RWPE1 (cell line): ENCODE measurements around the gene LILRB3.
"Not testable (repeated sequence)": the region's sequence is repeated elsewhere in the genome, so short reads cannot be mapped to it uniquely, and the experiment has no call there.

Experiments
- CTCF ChIA-PET: fragments of 350-600 bp; sonication (Branson Sonifier 250); formaldehyde crosslinking; extraction: SDS; loops from one replicate; lab custom pipeline; 2021; lab: Yijun Ruan, JAX
- POLR2A ChIA-PET: fragments of 400-600 bp; formaldehyde crosslinking; extraction: SDS; loops from one replicate; lab custom pipeline; 2020; ENCODE audit warnings: antibody characterized with exemption; ENCODE audit not compliant: low non-redundant PET; lab: Yijun Ruan, JAX
- DNase-seq: peaks from one replicate; pipeline ENCODE4 v3.0.0; 2012; ENCODE audit warnings: low spot score
- H3K27ac ChIP-seq: fragments of 450-650 bp; 2 replicates; pipeline ENCODE4 v1.5.1; 2017
- CTCF ChIP-seq: fragments of 450-650 bp; conservative IDR thresholded peaks from 2 replicates; pipeline ENCODE4 v1.5.1; 2017; ENCODE audit warnings: low read depth, mild to moderate bottlenecking

The LILRB3 gene

GRCh38 chr19:54218960-54219661 is 3.7 kb downstream of the LILRB3 start:
- POLR2A ChIA-PET: no interaction called here
- CTCF ChIA-PET: no interaction called here
- no peak for TF ChIP-seq CTCF
- no peak overlapping the region for H3K27ac ChIP-seq
- DNase-seq: no peak

DNA sequence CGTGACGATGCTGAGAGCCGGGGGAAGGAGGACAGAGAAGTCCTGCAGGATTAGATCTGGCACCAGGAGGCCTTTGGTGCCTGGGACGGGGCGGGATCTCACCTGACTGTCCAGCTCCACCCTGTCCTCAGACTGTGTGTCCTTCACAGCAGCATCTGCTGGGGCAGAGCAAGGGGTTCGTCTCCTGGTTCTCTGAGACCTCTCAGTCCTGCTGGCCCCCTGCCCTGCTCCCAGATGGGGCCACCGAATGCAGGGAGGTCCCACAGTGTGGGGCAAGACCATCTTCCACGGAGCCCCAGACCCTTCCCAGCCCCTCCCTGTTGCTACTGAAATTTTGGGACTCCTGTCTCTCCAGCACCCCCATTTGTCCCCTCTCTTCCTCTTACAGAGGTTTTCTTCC is 4.5 kb downstream of the LILRB3 start:
- no peak overlapping the region for H3K27ac ChIP-seq
- CTCF ChIA-PET: no interaction called here
- DNase-seq: no peak
- no peak for TF ChIP-seq CTCF
- POLR2A ChIA-PET: no interaction called here

GRCh38 chr19:54217517-54218247 is 5.1 kb downstream of the LILRB3 start:
- POLR2A ChIA-PET, CTCF ChIA-PET, DNase-seq, H3K27ac ChIP-seq: not testable (repeated sequence)

GRCh38 chr19:54216869-54217268 is 5.9 kb downstream of the LILRB3 start:
- no peak overlapping the region for H3K27ac ChIP-seq
- CTCF ChIA-PET: no interaction called here
- POLR2A ChIA-PET: no interaction called here

DNA sequence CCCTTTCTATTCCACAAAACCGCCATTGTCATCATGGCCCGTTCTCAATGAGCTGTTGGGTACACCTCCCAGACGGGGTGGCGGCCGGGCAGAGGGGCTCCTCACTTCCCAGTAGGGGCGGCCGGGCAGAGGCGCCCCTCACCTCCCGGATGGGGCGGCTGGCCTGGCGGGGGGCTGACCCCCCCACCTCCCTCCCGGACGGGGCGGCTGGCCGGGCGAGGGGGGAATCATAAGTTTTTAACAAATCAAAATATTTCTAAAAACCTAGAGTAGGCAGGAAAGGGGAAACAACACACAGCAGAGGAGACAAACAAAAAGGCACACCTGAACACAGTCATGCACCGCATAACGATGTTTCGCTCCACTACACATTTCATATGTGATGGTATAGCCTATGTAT is 8.1 kb downstream of the LILRB3 start:
- POLR2A ChIA-PET, H3K27ac ChIP-seq, CTCF ChIA-PET, DNase-seq: not testable (repeated sequence)

More at GRCh38 chr19:54216869-54217268, 5.9 kb downstream of the LILRB3 start:
- DNase-seq: no peak
- TF ChIP-seq CTCF: no peak

GRCh38 chr19:54214217-54214616 is 8.6 kb downstream of the LILRB3 start:
- H3K27ac ChIP-seq, DNase-seq, CTCF ChIA-PET, POLR2A ChIA-PET: not testable (repeated sequence)

DNA sequence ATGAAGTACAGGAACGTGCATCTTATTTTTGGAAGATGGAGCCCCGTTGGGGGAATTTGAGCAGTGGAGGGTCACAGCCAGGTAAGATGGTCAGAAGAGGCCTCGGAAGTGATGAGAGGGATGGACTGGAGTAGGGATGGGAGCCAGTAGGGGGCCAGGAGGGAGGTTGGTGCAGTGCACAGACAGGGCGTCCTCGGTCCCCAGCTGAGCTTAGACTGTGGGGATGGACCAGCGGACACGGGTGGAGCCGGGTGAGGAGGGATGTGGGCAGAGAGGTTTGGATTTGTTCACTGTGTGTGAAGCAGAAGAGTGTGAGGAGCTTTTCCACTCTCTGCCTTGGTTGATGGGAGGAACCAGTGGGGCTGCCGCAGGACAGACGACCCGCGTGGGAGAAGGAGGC is 11.6 kb downstream of the LILRB3 start:
- no peak for TF ChIP-seq CTCF
- CTCF ChIA-PET: no interaction called here
- peak overlapping the region; percentile 85 for H3K27ac ChIP-seq
- DNase-seq: no peak
- POLR2A ChIA-PET: no interaction called here

DNA sequence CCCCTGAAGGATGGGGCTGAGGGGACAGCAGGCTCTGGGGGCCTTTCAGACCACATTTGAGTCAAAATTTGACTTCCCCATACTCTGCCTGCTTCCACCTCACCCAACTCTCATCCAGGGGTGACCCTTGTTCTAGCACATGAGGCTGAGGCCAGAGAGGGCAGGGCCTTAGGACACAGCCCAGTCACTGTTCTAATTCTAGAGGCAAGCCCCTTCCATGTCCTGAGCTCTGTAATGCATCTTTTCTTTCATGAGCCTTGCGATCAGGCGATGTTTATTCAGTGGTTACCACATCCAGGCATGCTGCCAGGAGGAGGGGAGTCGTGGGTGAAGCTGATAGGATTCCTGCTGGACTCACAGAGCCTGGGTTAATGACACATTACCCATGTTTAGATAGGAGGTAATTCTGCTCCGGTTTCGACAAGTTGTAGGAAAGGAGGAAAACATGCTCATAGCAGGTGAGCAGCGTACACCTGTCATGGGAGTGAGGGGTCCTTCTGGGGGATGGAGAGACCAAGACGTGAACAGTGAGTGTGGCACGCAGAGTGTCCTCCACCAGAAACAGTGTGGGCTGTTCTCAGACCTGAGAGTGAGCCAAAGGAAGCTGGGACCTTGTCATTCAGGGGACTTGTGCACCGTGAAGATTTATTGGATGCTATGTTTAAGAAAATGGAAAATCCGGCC is 12.9 kb downstream of the LILRB3 start:
- POLR2A ChIA-PET: interaction anchor here (0.7 kb wide), 1 partner anchor 9 kb away, joined by 3 read pairs; the partner anchor contains the start of gene RPS9
- TF ChIP-seq CTCF: no peak
- CTCF ChIA-PET: no interaction called here
- DNase-seq: peak; percentile 92
- peak overlapping the region; percentile 85 for H3K27ac ChIP-seq
